Mononuclear cell (primary cell): ENCODE data around the gene FBXO11. TPM values are rescaled to one million over a fixed set of nuclear protein-coding genes. Genes with fewer than 3 reads are reported as not detected.
"Not testable (repeated sequence)": the region's sequence is repeated elsewhere in the genome, so short reads cannot be mapped to it uniquely, and the experiment has no call there.

ENCODE experiments used
- H3K27me3 ChIP-seq: 2 replicates; pipeline ENCODE4 v1.6.0; 2011; ENCODE audit warnings: low read length, control low read depth; ENCODE audit not compliant: insufficient read depth
- H3K4me1 ChIP-seq: 2 replicates; pipeline ENCODE4 v1.5.1; 2011; ENCODE audit warnings: mild to moderate bottlenecking, low read length, control low read depth; ENCODE audit not compliant: insufficient read depth
- H3K4me3 ChIP-seq: 2 replicates; pipeline ENCODE4 v1.5.1; 2011; ENCODE audit warnings: mild to moderate bottlenecking, low read length, moderate library complexity
- H3K9me3 ChIP-seq: 2 replicates; pipeline ENCODE4 v1.5.1; 2011; ENCODE audit warnings: low read depth, mild to moderate bottlenecking, control low read depth, low read length
- total RNA-seq: library from RNA; depleted of rRNA; stranded (reverse); fragments of >200 nt; gene quantifications from one replicate; pipeline ENCODE4 v1.2.3, GENCODE V29; 2012

Gene FBXO11
- total RNA-seq, 1 donor: 121 TPM

DNA sequence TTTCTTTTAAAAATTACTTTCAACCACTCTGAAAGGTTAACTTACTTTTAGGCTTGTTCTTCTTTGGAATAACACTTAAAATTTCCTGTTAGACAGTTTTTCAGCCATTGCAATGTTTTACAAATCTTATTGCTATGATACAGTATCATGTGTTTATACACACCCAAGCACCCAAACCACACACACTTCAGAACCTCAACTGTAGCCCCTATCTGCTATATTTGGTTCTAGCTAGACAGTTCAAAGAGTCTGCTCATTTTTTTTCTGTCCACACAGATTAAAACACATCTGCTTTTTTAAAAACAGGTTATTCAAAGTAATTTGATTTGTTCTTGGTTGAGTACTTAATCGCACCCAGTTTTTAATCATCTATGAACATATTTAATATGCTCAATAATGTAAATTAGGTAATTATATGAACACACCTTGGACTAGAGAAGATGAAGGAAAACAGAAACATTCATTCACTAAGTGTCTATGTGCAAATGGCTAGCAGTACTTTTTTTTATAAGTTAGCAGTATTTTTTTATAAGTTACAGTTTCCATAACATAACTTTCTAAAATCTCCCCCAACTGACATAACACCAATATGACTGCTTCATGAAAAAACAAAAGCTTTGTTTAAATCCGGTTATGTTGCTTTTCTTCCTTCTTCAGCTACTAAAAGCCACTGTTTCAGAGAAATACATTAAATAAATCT lies 17.6 kb downstream of the FBXO11 start:
- Histone ChIP-seq H3K4me3 (no peak overlapping the region), H3K4me1 (peaks cover 27% of the 10 kb centered on the region), H3K9me3 (no peaks in the 10 kb centered on the region), H3K27me3 (no peaks in the 10 kb centered on the region)

GRCh38 chr2:47876912-47877311 lies 29.4 kb downstream of the FBXO11 start:
- no peaks in the 10 kb centered on the region for H3K27me3 ChIP-seq
- no peak overlapping the region for H3K4me3 ChIP-seq
- H3K4me1 ChIP-seq: no peaks in the 10 kb centered on the region
- H3K9me3 ChIP-seq: no peaks in the 10 kb centered on the region

DNA sequence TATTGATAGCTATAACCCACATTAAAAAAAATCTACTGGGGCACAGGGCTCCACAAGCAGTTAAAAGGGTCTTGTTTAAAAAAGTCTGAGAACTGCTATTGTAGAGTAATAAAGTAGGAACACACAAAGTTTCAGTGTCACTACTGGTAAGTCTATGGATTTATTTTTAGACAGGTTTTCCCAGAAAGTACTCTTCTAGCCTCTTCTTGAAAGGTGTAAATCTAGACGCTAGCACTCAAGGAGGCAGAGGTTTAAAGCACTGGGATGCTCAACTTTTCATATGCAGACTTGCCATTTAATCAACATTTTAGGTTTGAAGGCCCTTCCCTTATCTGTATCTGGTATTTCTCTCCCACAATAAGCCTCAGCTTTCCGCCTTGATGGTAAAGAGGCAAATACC lies 33.4 kb downstream of the FBXO11 start:
- H3K27me3 ChIP-seq: no peaks in the 10 kb centered on the region
- H3K4me3 ChIP-seq: no peak overlapping the region
- no peaks in the 10 kb centered on the region for H3K9me3 ChIP-seq
- H3K4me1 ChIP-seq: peaks cover 8% of the 10 kb centered on the region

DNA sequence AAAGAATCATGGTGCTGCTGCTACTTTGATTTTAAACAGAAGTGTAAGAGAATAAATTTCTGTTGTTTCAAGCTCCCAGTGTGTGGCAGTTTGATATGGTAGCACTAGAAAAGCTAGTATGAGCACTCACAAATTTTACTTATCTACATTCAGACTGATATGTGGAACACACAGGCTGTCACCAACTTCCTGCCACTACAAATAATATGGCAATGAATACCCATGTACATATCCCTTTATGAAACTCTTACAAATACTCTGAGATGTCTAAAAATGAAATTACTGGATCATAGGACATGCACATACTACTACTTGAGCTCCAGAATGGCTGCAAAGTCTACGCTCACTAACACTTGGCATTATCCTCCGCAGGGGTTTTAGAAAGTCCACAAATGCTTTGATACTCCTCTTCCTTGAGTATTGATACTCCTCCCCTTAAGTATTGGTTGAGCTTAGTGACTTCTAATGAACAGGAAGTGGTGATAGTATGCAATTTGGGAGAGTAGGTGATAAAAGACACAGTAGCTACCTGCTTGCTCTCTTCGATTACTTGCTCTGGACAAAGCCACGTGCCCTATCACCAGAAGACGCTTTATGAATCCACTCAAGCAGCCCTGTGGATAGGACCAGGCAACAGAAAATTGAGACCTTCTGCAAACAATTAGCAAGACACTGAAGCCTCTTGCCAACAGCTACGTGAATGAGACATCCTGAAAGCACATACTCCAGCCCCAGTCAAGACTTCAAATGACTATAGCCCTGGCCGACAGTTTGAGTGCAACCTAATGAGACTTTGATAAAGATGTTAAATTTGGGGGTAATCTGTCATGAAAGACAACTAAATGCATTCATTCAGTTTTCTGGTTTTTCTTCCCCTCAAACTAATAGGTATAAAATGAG lies 35.4 kb downstream of the FBXO11 start:
- H3K9me3 ChIP-seq: no peaks in the 10 kb centered on the region
- no peaks in the 10 kb centered on the region for H3K27me3 ChIP-seq
- no peak overlapping the region for H3K4me3 ChIP-seq
- peaks cover 17% of the 10 kb centered on the region for H3K4me1 ChIP-seq

DNA sequence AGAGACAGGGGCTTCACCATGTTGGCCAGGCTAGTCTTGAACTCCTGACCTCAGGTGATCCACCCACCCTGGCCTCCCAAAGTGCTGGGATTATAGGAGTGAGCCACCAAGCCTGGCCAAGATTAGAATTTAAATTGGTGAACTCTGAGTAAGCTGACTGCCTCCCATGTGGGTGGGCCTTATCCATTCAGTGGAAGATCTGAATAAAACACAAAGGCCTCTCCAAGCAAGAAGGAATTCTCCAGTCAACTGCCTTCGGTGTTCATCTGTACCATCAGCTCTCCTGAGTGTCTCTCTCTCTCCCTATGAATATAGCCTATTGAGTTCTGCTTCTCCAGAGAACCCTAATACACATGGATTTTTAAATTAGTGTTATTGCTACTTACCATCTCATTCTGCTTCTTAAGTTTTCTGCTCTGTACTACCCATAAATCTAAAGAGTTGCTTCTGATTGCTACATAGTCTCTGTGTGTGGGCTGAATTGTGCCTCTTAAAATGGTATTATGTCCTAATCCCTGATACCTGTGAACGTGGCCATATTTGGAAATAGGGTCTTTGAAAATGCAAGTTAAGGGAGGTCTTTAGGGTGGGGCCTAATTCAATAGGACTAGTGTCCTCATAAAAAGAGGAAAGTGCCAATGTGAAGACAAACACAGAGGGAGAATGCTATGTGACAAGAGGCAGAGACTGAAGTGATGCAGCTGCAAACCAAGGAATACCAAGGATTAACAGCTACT lies 36.3 kb downstream of the FBXO11 start:
- Histone ChIP-seq H3K4me1 (peaks cover 24% of the 10 kb centered on the region), H3K9me3 (no peaks in the 10 kb centered on the region), H3K27me3 (no peaks in the 10 kb centered on the region), H3K4me3 (no peak overlapping the region)

GRCh38 chr2:47868611-47869352 lies 37.5 kb downstream of the FBXO11 start:
- Histone ChIP-seq H3K4me3 (no peak overlapping the region), H3K9me3 (no peaks in the 10 kb centered on the region), H3K27me3 (no peaks in the 10 kb centered on the region), H3K4me1 (peaks cover 25% of the 10 kb centered on the region)

- Histone ChIP-seq H3K27me3 (no peaks in the 10 kb centered on the region), H3K4me3 (no peak overlapping the region), H3K9me3 (no peaks in the 10 kb centered on the region), H3K4me1 (peaks cover 33% of the 10 kb centered on the region)
These were observed 39.1 kb downstream of the FBXO11 start for GRCh38 chr2:47867205-47867604.

GRCh38 chr2:47864566-47864965 lies 41.7 kb downstream of the FBXO11 start:
- peaks cover 28% of the 10 kb centered on the region for H3K4me1 ChIP-seq

DNA sequence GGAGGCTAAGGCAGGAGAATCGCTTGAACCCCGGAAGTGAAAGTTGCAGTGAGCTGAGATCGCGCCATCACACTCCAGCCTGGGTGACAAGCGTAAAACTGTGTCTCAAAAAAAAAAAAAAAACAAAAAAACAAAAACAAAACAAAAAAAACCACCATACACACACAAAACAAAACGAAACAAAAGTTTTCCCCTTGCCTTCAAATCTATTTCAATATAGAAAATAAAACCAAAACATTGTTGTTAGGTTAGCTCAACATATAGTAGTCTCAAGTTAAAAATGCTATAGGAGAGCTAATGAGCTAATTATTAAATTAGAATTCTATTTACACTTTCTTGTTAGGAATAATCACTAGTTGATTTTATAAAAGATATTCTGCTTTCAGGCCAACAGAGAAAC lies 43.3 kb downstream of the FBXO11 start:
- Histone ChIP-seq H3K9me3 (no peaks in the 10 kb centered on the region), H3K27me3 (no peaks in the 10 kb centered on the region), H3K4me3 (no peak overlapping the region), H3K4me1 (peaks cover 25% of the 10 kb centered on the region)

More at GRCh38 chr2:47864566-47864965, 41.7 kb downstream of the FBXO11 start:
- no peak overlapping the region for H3K4me3 ChIP-seq
- H3K27me3 ChIP-seq: no peaks in the 10 kb centered on the region
- H3K9me3 ChIP-seq: no peaks in the 10 kb centered on the region

- H3K4me1 ChIP-seq: peaks cover 22% of the 10 kb centered on the region
- H3K4me3 ChIP-seq, H3K27me3 ChIP-seq, H3K9me3 ChIP-seq: not testable (repeated sequence)
These were observed 53.1 kb downstream of the FBXO11 start for GRCh38 chr2:47853067-47853777.

GRCh38 chr2:47850198-47850597 lies 56.1 kb downstream of the FBXO11 start:
- H3K9me3 ChIP-seq: no peaks in the 10 kb centered on the region
- peaks cover 1% of the 10 kb centered on the region for H3K4me1 ChIP-seq
- no peaks in the 10 kb centered on the region for H3K27me3 ChIP-seq
- no peak overlapping the region for H3K4me3 ChIP-seq

DNA sequence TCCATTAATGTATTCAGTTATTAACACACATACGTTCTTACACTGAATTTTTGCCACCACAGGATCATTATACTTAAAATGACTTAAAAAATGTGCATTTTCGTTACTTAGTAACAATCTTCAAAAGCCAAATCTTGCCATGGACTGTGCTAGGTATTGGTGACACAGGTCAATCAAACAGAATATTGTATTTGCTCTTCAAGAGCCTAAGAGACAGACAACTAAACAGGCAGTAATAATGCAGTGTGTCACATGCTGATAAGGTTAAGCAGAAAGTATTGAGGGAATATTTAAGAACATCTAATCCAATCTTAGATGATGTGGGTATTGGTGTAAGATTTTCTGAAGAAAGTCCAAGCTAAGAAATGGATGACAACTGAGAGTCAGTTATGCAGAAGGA lies 56.9 kb downstream of the FBXO11 start:
- no peaks in the 10 kb centered on the region for H3K27me3 ChIP-seq
- peaks cover 4% of the 10 kb centered on the region for H3K4me1 ChIP-seq
- no peak overlapping the region for H3K4me3 ChIP-seq
- no peaks in the 10 kb centered on the region for H3K9me3 ChIP-seq

DNA sequence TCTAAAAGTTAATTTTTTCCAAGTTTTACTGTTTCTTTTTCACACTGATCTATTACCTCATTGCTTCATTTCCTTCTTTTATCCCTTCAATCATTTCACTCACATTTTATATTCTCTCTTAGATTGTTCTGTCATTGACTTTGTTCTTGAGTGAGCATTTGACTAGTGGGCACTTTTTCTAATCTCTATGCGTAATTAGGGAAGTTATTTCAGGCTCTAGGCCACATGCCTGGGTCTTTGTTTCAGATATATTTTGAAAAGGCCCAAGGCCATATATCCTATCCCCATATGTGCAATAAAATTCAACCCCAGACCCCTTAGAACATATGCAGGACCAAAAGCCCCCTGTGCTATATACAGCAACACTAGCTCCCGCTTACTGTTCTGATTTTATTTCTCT lies 62.1 kb downstream of the FBXO11 start:
- Histone ChIP-seq H3K4me1 (peaks cover 4% of the 10 kb centered on the region), H3K4me3 (no peak overlapping the region), H3K27me3 (no peaks in the 10 kb centered on the region), H3K9me3 (no peaks in the 10 kb centered on the region)

DNA sequence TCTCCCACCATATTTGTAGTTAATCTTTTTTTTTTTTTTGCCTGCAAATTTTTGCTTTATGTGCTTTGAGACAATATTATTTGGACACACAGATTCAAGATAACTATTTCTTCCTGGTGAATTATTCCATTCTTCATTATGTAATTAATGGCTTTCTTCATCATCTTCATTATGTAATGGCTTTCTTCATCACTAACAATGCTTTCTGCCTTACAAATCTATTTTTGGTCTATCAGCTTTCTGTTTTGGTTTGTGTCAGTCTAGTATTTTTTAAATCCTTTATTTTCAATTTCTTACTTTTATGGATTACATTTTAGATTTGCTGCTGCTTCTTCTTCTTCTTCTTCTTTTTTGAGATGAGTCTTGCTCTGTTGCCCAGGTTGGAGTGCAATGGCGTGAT lies 62.9 kb downstream of the FBXO11 start:
- Histone ChIP-seq H3K27me3 (no peaks in the 10 kb centered on the region), H3K4me1 (peaks cover 4% of the 10 kb centered on the region), H3K9me3 (no peaks in the 10 kb centered on the region), H3K4me3 (no peak overlapping the region)
